ENCODE results near the gene MINDY4. TPM values are rescaled to one million over a fixed set of nuclear protein-coding genes. Genes with fewer than 3 reads are reported as not detected.

MINDY4 gene
- total RNA-seq, 1 donor from 2014 or later = 4.7 TPM

DNA sequence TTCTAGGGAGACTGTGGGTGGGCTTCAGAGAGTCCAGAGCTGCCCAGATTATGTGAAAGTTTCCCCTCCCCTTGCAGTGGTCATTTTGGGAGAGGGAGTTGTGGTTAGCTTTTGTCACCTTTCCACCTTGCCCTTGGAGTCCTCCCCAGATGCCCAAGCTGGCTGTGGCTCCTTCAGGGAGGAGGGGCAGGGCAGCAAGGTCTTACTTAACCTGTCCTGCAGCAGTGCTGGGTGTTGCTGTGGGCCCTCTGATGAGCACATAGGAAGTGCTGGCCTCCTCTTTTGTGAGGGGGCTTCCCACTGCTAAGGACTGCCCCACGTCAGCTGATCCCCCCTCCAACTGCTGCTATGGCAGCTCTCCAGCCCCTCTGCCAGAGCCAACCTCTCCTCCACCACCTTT, 122.8 kb downstream of the MINDY4 start:
- H3K27ac Mint-ChIP-seq (ENCODE audit: unreplicated experiment) = no peak overlapping the region
- no peak overlapping the region for H3K4me3 Mint-ChIP-seq (ENCODE audit: unreplicated experiment)
- TF ChIP-seq, protein P1, sequence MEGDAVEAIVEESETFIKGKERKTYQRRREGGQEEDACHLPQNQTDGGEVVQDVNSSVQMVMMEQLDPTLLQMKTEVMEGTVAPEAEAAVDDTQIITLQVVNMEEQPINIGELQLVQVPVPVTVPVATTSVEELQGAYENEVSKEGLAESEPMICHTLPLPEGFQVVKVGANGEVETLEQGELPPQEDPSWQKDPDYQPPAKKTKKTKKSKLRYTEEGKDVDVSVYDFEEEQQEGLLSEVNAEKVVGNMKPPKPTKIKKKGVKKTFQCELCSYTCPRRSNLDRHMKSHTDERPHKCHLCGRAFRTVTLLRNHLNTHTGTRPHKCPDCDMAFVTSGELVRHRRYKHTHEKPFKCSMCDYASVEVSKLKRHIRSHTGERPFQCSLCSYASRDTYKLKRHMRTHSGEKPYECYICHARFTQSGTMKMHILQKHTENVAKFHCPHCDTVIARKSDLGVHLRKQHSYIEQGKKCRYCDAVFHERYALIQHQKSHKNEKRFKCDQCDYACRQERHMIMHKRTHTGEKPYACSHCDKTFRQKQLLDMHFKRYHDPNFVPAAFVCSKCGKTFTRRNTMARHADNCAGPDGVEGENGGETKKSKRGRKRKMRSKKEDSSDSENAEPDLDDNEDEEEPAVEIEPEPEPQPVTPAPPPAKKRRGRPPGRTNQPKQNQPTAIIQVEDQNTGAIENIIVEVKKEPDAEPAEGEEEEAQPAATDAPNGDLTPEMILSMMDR (IDR thresholded peaks at IDR 0.05; ENCODE audit: unreplicated experiment) = no peak
- H3K9me3 Mint-ChIP-seq (ENCODE audit: unreplicated experiment) = no peaks in the 10 kb centered on the region
- H3K4me1 Mint-ChIP-seq (ENCODE audit: unreplicated experiment) = peaks cover 31% of the 10 kb centered on the region
- DNase-seq (ENCODE audit: low spot score) = no peak
- peaks cover 5% of the 10 kb centered on the region for H3K36me3 Mint-ChIP-seq (ENCODE audit: low read depth, unreplicated experiment)
- H3K27me3 Mint-ChIP-seq (ENCODE audit: unreplicated experiment) = peaks cover 11% of the 10 kb centered on the region

DNA sequence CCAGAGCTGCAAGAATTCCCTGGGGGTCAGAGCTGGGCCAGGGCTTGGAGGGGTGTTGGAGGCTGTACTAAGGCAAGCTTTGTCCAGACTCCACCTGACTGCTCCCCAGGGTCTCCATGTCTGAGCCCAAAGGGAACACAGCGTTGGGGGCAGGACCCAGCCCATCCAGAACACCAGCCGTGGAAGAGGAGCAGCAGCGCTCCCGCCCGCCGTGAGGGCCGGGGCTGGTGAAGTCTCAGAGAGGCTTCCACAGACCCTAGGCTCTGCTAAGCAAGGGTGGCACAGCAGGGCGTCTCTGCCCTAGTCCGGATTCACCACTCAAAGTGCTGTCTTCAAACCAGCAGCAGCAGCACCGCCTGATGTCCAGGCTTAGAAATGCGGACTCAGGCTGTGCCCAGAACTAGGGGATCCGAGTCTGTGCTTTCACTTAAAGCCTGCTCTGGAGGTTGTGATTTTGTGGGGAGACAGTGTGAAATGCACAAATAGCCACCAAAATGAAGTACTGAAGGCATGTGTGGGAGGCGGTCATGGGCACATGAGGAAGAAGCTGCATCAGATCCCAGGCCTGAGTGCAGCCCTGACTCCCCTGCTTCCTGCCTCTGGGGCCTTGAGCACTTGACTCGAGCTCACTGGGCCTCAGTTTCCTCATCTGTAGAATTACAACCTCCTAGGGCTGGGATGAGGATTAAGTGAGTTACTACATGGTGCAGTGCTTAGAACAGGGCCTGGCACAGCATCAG, 123.8 kb downstream of the MINDY4 start:
- Mint-ChIP-seq H3K9me3 (ENCODE audit: unreplicated experiment) (no peaks in the 10 kb centered on the region), H3K4me3 (ENCODE audit: unreplicated experiment) (no peak overlapping the region), H3K36me3 (ENCODE audit: low read depth, unreplicated experiment) (peaks cover 5% of the 10 kb centered on the region), H3K4me1 (ENCODE audit: unreplicated experiment) (peaks cover 37% of the 10 kb centered on the region), H3K27ac (ENCODE audit: unreplicated experiment) (no peak overlapping the region), H3K27me3 (ENCODE audit: unreplicated experiment) (peaks cover 11% of the 10 kb centered on the region)
- TF ChIP-seq, protein P1 (IDR thresholded peaks at IDR 0.05; ENCODE audit: unreplicated experiment) = no peak
- DNase-seq (ENCODE audit: low spot score) = no peak

DNA sequence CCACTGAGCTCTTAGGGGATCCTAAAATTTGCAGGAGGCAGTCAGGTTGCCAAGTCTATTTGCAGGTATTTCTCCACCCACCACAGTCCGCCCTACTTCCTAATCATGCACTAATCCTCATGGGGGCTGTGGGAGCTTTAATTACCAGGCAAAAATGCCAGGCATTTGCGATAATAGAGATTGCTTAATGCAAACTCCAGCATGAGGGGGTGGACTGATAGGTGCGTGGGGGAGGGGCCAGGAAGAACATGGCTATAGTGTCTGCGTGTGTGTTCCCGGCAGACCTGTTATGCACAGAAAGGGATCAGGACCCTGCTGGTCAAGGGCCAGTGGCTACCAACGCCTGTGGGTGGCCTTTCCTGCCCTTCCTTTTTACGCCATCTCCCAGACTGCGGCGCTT, 124.8 kb downstream of the MINDY4 start:
- peaks cover 41% of the 10 kb centered on the region for H3K4me1 Mint-ChIP-seq (ENCODE audit: unreplicated experiment)
- peaks cover 11% of the 10 kb centered on the region for H3K27me3 Mint-ChIP-seq (ENCODE audit: unreplicated experiment)
- no peaks in the 10 kb centered on the region for H3K9me3 Mint-ChIP-seq (ENCODE audit: unreplicated experiment)
- TF ChIP-seq, protein P1 (IDR thresholded peaks at IDR 0.05; ENCODE audit: unreplicated experiment) = no peak
- DNase-seq (ENCODE audit: low spot score) = no peak
- H3K27ac Mint-ChIP-seq (ENCODE audit: unreplicated experiment) = no peak overlapping the region
- H3K36me3 Mint-ChIP-seq (ENCODE audit: low read depth, unreplicated experiment) = peaks cover 5% of the 10 kb centered on the region
- H3K4me3 Mint-ChIP-seq (ENCODE audit: unreplicated experiment) = no peak overlapping the region

DNA sequence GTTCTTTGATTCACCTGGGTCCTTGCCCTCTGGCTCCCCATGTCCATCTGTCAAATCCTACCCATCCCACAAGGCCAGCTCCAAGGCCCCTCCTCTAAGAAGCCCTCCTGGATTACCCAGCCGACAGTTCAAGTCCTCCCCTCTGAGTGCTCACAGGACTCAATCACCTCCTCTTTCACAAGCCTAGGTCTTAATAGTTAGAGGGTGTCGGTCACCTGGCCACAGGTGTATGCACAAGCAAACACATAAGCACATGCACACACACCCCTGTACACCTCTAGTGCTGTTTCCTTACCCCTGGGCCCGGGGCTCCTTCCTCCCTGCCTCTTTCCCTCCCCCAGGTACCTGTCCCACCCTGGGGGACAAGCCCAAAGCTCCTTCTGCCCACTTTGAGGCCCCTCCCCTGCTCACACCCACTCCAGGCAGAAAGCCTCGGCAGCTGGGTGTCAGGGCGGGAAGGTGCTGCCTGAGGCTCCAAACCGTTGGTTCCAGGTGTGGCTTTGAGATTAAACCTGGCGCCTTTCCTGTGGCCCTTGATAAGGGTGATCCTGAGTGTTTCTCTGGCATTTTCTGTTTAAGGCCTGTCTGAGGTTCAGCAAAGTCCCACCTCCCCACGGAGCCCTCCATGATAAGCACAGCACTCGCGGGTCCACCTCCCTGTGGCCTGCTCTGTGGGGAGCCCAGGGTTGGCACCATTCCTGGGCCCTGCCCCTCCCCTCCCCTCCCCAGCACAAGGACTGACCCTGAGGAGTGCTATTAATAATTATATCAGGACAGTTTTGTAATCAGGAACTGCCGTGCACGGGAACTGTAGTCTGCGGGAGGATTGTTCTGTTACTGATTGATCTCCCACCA, 125.8 kb downstream of the MINDY4 start:
- no peak for DNase-seq (ENCODE audit: low spot score)
- H3K4me3 Mint-ChIP-seq (ENCODE audit: unreplicated experiment) = no peak overlapping the region
- peaks cover 44% of the 10 kb centered on the region for H3K4me1 Mint-ChIP-seq (ENCODE audit: unreplicated experiment)
- no peaks in the 10 kb centered on the region for H3K9me3 Mint-ChIP-seq (ENCODE audit: unreplicated experiment)
- peaks cover 11% of the 10 kb centered on the region for H3K27me3 Mint-ChIP-seq (ENCODE audit: unreplicated experiment)
- TF ChIP-seq, protein P1 (IDR thresholded peaks at IDR 0.05; ENCODE audit: unreplicated experiment) = no peak
- H3K27ac Mint-ChIP-seq (ENCODE audit: unreplicated experiment) = peak overlapping the region; percentile 24
- peaks cover 9% of the 10 kb centered on the region for H3K36me3 Mint-ChIP-seq (ENCODE audit: low read depth, unreplicated experiment)

DNA sequence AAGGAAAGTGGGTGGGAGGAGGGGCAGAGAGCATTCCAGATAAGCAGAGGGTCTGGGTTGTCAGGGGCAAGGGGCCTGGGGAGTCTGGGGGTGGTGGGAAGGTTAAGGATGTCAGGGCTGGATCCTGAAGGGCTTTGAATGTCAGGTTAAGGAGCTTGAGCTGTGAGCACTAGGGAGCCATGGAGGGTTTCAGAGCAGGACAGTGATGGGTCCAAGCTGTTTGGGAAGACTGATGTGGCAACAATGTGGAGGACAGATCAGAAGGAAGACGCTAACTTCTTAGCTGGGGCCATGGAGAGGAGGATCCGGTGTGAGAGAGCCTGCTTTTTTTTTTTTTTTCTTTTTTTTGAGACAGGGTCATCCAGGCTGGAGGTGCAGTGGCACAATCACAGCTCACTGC, 126.6 kb downstream of the MINDY4 start:
- TF ChIP-seq, protein P1 (IDR thresholded peaks at IDR 0.05; ENCODE audit: unreplicated experiment) = no peak
- no peak overlapping the region for H3K27ac Mint-ChIP-seq (ENCODE audit: unreplicated experiment)
- H3K9me3 Mint-ChIP-seq (ENCODE audit: unreplicated experiment) = no peaks in the 10 kb centered on the region
- no peak for DNase-seq (ENCODE audit: low spot score)
- H3K4me1 Mint-ChIP-seq (ENCODE audit: unreplicated experiment) = peaks cover 44% of the 10 kb centered on the region
- peaks cover 8% of the 10 kb centered on the region for H3K27me3 Mint-ChIP-seq (ENCODE audit: unreplicated experiment)
- peaks cover 9% of the 10 kb centered on the region for H3K36me3 Mint-ChIP-seq (ENCODE audit: low read depth, unreplicated experiment)
- H3K4me3 Mint-ChIP-seq (ENCODE audit: unreplicated experiment) = no peak overlapping the region

All from endothelial cell (in vitro differentiated cells).